ENCODE data around the gene WWP2. TPM values are rescaled to one million over a fixed set of nuclear protein-coding genes. Genes with fewer than 3 reads are reported as not detected.
"Not testable (repeated sequence)": the region's sequence is repeated elsewhere in the genome, so short reads cannot be mapped to it uniquely, and the experiment has no call there.

Gene WWP2
- total RNA-seq, 2 experiments from 2014 or later: 41.9 to 43.0 TPM

GRCh38 chr16:69731280-69731679 lies 30.9 kb upstream of the WWP2 start:
- H3K9me3 ChIP-seq (ENCODE audit: control insufficient read depth in 1 of 2, insufficient read depth in 1 of 2, low read length in 2 of 2); H3K36me3 Mint-ChIP-seq (ENCODE audit: low read depth); CTCF ChIA-PET; H3K36me3 ChIP-seq (ENCODE audit: insufficient read depth, low read length); ATAC-seq (ENCODE audit: poor library complexity); POLR2A ChIA-PET; H3K9me3 Mint-ChIP-seq; intact Hi-C loops (cut with DNase I, micrococcal nuclease); H3K4me3 Mint-ChIP-seq; DNase-seq; H3K27me3 ChIP-seq (ENCODE audit: control insufficient read depth in 1 of 2, insufficient read depth in 2 of 2, low read length in 2 of 2); H3K27ac Mint-ChIP-seq; H3K27ac ChIP-seq (ENCODE audit: low read depth in 1 of 2, low read length in 2 of 2); H3K4me3 ChIP-seq (ENCODE audit: low read length); H3K27me3 Mint-ChIP-seq: not testable (repeated sequence)
- peaks cover 14% of the 10 kb centered on the region for H3K4me1 Mint-ChIP-seq (ENCODE audit: low read depth)
- H3K4me1 ChIP-seq (ENCODE audit: insufficient read depth, low read length): peaks cover 17% of the 10 kb centered on the region

GRCh38 chr16:69732101-69732500 lies 30.0 kb upstream of the WWP2 start:
- Histone ChIP-seq H3K27me3 (ENCODE audit: control insufficient read depth in 1 of 2, insufficient read depth in 2 of 2, low read length in 2 of 2) (no peaks in the 10 kb centered on the region), H3K27ac (ENCODE audit: low read depth in 1 of 2, low read length in 2 of 2) (no peak overlapping the region), H3K4me3 (ENCODE audit: low read length) (no peak overlapping the region), H3K36me3 (ENCODE audit: insufficient read depth, low read length) (no peaks in the 10 kb centered on the region), H3K4me1 (ENCODE audit: insufficient read depth, low read length) (peaks cover 9% of the 10 kb centered on the region), H3K9me3 (ENCODE audit: control insufficient read depth in 1 of 2, insufficient read depth in 1 of 2, low read length in 2 of 2) (no peaks in the 10 kb centered on the region)
- ATAC-seq (ENCODE audit: poor library complexity) (no peak), DNase-seq (no peak)
- no peak overlapping the region for H3K4me3 Mint-ChIP-seq
- no peaks in the 10 kb centered on the region for H3K9me3 Mint-ChIP-seq
- peaks cover 6% of the 10 kb centered on the region for H3K4me1 Mint-ChIP-seq (ENCODE audit: low read depth)
- ChIA-PET POLR2A (interaction anchor here (0.6 kb wide), 1 partner anchor 23 kb away, joined by 3 read pairs; the partner anchor contains the start of gene NOB1), CTCF (no interaction called here)
- H3K36me3 Mint-ChIP-seq (ENCODE audit: low read depth): no peaks in the 10 kb centered on the region
- TF ChIP-seq CTCF (IDR thresholded peaks at IDR 0.05): no peak
- intact Hi-C loops (cut with DNase I, micrococcal nuclease): no loop called here
- no peak overlapping the region for H3K27ac Mint-ChIP-seq
- no peaks in the 10 kb centered on the region for H3K27me3 Mint-ChIP-seq

GRCh38 chr16:69741519-69741918 lies 20.6 kb upstream of the WWP2 start:
- no peak overlapping the region for H3K4me3 ChIP-seq (ENCODE audit: low read length)
- H3K9me3 ChIP-seq (ENCODE audit: control insufficient read depth in 1 of 2, insufficient read depth in 1 of 2, low read length in 2 of 2): no peaks in the 10 kb centered on the region
- Mint-ChIP-seq H3K27ac (no peak overlapping the region), H3K27me3 (no peaks in the 10 kb centered on the region), H3K4me1 (ENCODE audit: low read depth) (no peaks in the 10 kb centered on the region), H3K36me3 (ENCODE audit: low read depth) (peaks cover 59% of the 10 kb centered on the region), H3K4me3 (no peak overlapping the region), H3K9me3 (no peaks in the 10 kb centered on the region)
- intact Hi-C loops (cut with DNase I, micrococcal nuclease): loop anchor here in 1 of 2 experiments (1.0 kb wide), 1 partner anchor 16 kb away; no protein-coding TSS in a partner anchor
- peaks cover 62% of the 10 kb centered on the region for H3K36me3 ChIP-seq (ENCODE audit: insufficient read depth, low read length)
- ChIA-PET CTCF (interaction anchor here (1.6 kb wide), 1 partner anchor 13 kb away, joined by 5 read pairs; the partner anchor contains the start of gene NOB1), POLR2A (no interaction called here)
- DNase-seq (no peak), ATAC-seq (ENCODE audit: poor library complexity) (no peak)
- no peak for TF ChIP-seq CTCF (IDR thresholded peaks at IDR 0.05)
- no peak overlapping the region for H3K27ac ChIP-seq (ENCODE audit: low read depth in 1 of 2, low read length in 2 of 2)
- no peaks in the 10 kb centered on the region for H3K4me1 ChIP-seq (ENCODE audit: insufficient read depth, low read length)
- no peaks in the 10 kb centered on the region for H3K27me3 ChIP-seq (ENCODE audit: control insufficient read depth in 1 of 2, insufficient read depth in 2 of 2, low read length in 2 of 2)
